HepG2 (cell line): ENCODE data around the gene CDK3. TPM values are rescaled to one million over a fixed set of nuclear protein-coding genes. Genes with fewer than 3 reads are reported as not detected.

ENCODE experiments used
- AGO2 ChIP-seq: fragments of 200-400 bp; formaldehyde crosslinking; optimal IDR thresholded peaks from 2 replicates; pipeline ENCODE3; 2017; ENCODE audit warnings: mild to moderate bottlenecking, low read depth, low read length, moderate library complexity
- E2F1 ChIP-seq: sonication (generic); formaldehyde crosslinking; IDR thresholded peaks from 2 replicates; pipeline ENCODE4 v1.5.0; 2020; ENCODE audit warnings: missing genetic modification reagents
- JUN ChIP-seq: sonication (generic); formaldehyde crosslinking; IDR thresholded peaks from 2 replicates; pipeline ENCODE4 v1.4.0; 2020; ENCODE audit warnings: mild to moderate bottlenecking, missing genetic modification reagents
- LCORL ChIP-seq, 2 experiments: fragments of 450-650 bp in 1 of 2; sonication (generic) in 1 of 2; formaldehyde crosslinking in 1 of 2; IDR thresholded peaks; 2 replicates each; pipeline versions ENCODE4 v1.5.0 to v1.6.1; 2017 to 2020; ENCODE audit warnings: antibody characterized with exemption in 1 of 2, missing genetic modification reagents in 1 of 2
- POLR2G ChIP-seq: fragments of 200-400 bp; formaldehyde crosslinking; IDR thresholded peaks from 2 replicates; pipeline ENCODE4 v1.6.1; 2018; ENCODE audit warnings: mild to moderate bottlenecking, low read depth, low read length, moderate library complexity
- SP4 ChIP-seq: sonication (generic); formaldehyde crosslinking; IDR thresholded peaks from 2 replicates; pipeline ENCODE4 v1.8.1; 2023; ENCODE audit warnings: mild to moderate bottlenecking, missing genetic modification reagents
- YEATS2 ChIP-seq: sonication (generic); formaldehyde crosslinking; IDR thresholded peaks from 2 replicates; pipeline ENCODE4 v1.4.0; 2020; ENCODE audit warnings: missing genetic modification reagents, borderline replicate concordance
- ZFP36L1 ChIP-seq: sonication (generic); formaldehyde crosslinking; IDR thresholded peaks from 2 replicates; pipeline ENCODE4 v1.8.0; 2022; ENCODE audit warnings: mild to moderate bottlenecking, missing genetic modification reagents, moderate library complexity
- ZFP82 ChIP-seq: sonication (generic); formaldehyde crosslinking; IDR thresholded peaks from 2 replicates; pipeline ENCODE4 v1.5.1; 2020; ENCODE audit warnings: mild to moderate bottlenecking, missing genetic modification reagents, borderline replicate concordance
- ZNF124 ChIP-seq: sonication (generic); formaldehyde crosslinking; IDR thresholded peaks from 2 replicates; pipeline ENCODE4 v1.4.0; 2020; ENCODE audit warnings: missing genetic modification reagents
- ZNF432 ChIP-seq: sonication (generic); formaldehyde crosslinking; IDR thresholded peaks from 2 replicates; pipeline ENCODE4 v1.5.0; 2020; ENCODE audit warnings: missing genetic modification reagents, mild to moderate bottlenecking, borderline replicate concordance
- ZNF510 ChIP-seq: sonication (generic); formaldehyde crosslinking; IDR thresholded peaks from 2 replicates; pipeline ENCODE4 v1.4.0; 2020; ENCODE audit warnings: low read depth, mild to moderate bottlenecking, missing genetic modification reagents
- ZNF75D ChIP-seq: sonication (generic); formaldehyde crosslinking; IDR thresholded peaks from 2 replicates; pipeline ENCODE4 v1.8.1; 2023; ENCODE audit warnings: missing genetic modification reagents, mild to moderate bottlenecking, borderline replicate concordance
- ZNF773 ChIP-seq: sonication (generic); formaldehyde crosslinking; IDR thresholded peaks from 2 replicates; pipeline ENCODE4 v1.4.0; 2020; ENCODE audit warnings: missing genetic modification reagents, borderline replicate concordance
- ZNF790 ChIP-seq: sonication (generic); formaldehyde crosslinking; IDR thresholded peaks from 2 replicates; pipeline ENCODE4 v1.8.0; 2022; ENCODE audit warnings: missing genetic modification reagents, mild to moderate bottlenecking, borderline replicate concordance
- polyA plus RNA-seq, 8 experiments: library from polyadenylated mRNA; depleted of rRNA in 3 of 8; stranded (reverse) in 7 of 8; unstranded in 1 of 8; fragments of >200 nt; fragmentation: Illumina TruSeq in 4 of 8; extraction: Trizol in 4 of 8; gene quantifications; 2 replicates each; pipeline versions ENCODE4 v1.2.1 to v1.2.3, GENCODE V29; 2011 to 2016; ENCODE audit warnings: low read depth in 4 of 8, missing spikeins in 1 of 8, mixed read lengths in 1 of 8; ENCODE audit not compliant: insufficient read depth in 1 of 8
- total RNA-seq, 5 experiments: library from RNA; depleted of rRNA; stranded (reverse); fragments of >200 nt; fragmentation: Illumina TruSeq; extraction: Trizol; gene quantifications; 2 replicates each; pipeline ENCODE4 v1.2.3, GENCODE V29; 2016; ENCODE audit warnings: low read depth in 1 of 5
- TF ChIP-seq, protein P1 (sequence below): sonication (generic); formaldehyde crosslinking; IDR thresholded peaks from 2 replicates; pipeline ENCODE4 v1.4.0; 2020; ENCODE audit warnings: missing genetic modification reagents, borderline replicate concordance
- TF ChIP-seq, protein P2 (sequence below): sonication (generic); formaldehyde crosslinking; conservative IDR thresholded peaks from 2 replicates; pipeline ENCODE4 v1.4.0; 2020; ENCODE audit warnings: missing genetic modification reagents
- TF ChIP-seq, protein P3 (sequence below): sonication (generic); formaldehyde crosslinking; IDR thresholded peaks from 2 replicates; pipeline ENCODE4 v1.4.0; 2020; ENCODE audit warnings: missing genetic modification reagents
- TF ChIP-seq, protein P4 (sequence below): sonication (generic); formaldehyde crosslinking; IDR thresholded peaks from 2 replicates; pipeline ENCODE4 v1.4.0; 2020; ENCODE audit warnings: missing genetic modification reagents, borderline replicate concordance

The CDK3 gene
- total and polyA plus RNA-seq, 2 of the 13 experiments (the other 11 are each of a cell fraction or from before 2014, with no cell fraction given), result 5.8 to 11.4 TPM

- TF ChIP-seq ZNF790 (CRISPR knock-in tag) (no peak), ZFP36L1 (CRISPR knock-in tag) (peak; percentile 63; the same call in 1 of the 2 replicates), ZNF510 (peak; percentile 66; the same call in 1 of the 2 replicates), YEATS2 (CRISPR knock-in tag) (peak; percentile 13; the same call in 1 of the 2 replicates), E2F1 (CRISPR knock-in tag) (no peak), LCORL (IDR thresholded peaks at IDR 0.05) (no peak), LCORL (CRISPR knock-in tag; IDR thresholded peaks at IDR 0.05) (peak; percentile 66), ZNF75D (no peak), SP4 (0 out of 2 replicates have a peak, but pooled peaks have one; percentile 53), ZNF124 (no peak), ZFP82 (CRISPR knock-in tag) (no peak), ZNF773 (no peak), JUN (CRISPR knock-in tag) (0 out of 2 replicates have a peak, but pooled peaks have one; percentile 30), AGO2 (no peak), ZNF432 (CRISPR knock-in tag) (no peak), POLR2G (no peak)
- TF ChIP-seq, protein P1, sequence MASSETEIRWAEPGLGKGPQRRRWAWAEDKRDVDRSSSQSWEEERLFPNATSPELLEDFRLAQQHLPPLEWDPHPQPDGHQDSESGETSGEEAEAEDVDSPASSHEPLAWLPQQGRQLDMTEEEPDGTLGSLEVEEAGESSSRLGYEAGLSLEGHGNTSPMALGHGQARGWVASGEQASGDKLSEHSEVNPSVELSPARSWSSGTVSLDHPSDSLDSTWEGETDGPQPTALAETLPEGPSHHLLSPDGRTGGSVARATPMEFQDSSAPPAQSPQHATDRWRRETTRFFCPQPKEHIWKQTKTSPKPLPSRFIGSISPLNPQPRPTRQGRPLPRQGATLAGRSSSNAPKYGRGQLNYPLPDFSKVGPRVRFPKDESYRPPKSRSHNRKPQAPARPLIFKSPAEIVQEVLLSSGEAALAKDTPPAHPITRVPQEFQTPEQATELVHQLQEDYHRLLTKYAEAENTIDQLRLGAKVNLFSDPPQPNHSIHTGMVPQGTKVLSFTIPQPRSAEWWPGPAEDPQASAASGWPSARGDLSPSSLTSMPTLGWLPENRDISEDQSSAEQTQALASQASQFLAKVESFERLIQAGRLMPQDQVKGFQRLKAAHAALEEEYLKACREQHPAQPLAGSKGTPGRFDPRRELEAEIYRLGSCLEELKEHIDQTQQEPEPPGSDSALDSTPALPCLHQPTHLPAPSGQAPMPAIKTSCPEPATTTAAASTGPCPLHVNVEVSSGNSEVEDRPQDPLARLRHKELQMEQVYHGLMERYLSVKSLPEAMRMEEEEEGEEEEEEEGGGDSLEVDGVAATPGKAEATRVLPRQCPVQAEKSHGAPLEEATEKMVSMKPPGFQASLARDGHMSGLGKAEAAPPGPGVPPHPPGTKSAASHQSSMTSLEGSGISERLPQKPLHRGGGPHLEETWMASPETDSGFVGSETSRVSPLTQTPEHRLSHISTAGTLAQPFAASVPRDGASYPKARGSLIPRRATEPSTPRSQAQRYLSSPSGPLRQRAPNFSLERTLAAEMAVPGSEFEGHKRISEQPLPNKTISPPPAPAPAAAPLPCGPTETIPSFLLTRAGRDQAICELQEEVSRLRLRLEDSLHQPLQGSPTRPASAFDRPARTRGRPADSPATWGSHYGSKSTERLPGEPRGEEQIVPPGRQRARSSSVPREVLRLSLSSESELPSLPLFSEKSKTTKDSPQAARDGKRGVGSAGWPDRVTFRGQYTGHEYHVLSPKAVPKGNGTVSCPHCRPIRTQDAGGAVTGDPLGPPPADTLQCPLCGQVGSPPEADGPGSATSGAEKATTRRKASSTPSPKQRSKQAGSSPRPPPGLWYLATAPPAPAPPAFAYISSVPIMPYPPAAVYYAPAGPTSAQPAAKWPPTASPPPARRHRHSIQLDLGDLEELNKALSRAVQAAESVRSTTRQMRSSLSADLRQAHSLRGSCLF (CRISPR knock-in tag), result peak; percentile 29; the same call in 1 of the 2 replicates
- TF ChIP-seq, protein P2, sequence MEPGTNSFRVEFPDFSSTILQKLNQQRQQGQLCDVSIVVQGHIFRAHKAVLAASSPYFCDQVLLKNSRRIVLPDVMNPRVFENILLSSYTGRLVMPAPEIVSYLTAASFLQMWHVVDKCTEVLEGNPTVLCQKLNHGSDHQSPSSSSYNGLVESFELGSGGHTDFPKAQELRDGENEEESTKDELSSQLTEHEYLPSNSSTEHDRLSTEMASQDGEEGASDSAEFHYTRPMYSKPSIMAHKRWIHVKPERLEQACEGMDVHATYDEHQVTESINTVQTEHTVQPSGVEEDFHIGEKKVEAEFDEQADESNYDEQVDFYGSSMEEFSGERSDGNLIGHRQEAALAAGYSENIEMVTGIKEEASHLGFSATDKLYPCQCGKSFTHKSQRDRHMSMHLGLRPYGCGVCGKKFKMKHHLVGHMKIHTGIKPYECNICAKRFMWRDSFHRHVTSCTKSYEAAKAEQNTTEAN, result 0 out of 2 replicates have a peak, but pooled peaks have one; percentile 22
- TF ChIP-seq, protein P3, sequence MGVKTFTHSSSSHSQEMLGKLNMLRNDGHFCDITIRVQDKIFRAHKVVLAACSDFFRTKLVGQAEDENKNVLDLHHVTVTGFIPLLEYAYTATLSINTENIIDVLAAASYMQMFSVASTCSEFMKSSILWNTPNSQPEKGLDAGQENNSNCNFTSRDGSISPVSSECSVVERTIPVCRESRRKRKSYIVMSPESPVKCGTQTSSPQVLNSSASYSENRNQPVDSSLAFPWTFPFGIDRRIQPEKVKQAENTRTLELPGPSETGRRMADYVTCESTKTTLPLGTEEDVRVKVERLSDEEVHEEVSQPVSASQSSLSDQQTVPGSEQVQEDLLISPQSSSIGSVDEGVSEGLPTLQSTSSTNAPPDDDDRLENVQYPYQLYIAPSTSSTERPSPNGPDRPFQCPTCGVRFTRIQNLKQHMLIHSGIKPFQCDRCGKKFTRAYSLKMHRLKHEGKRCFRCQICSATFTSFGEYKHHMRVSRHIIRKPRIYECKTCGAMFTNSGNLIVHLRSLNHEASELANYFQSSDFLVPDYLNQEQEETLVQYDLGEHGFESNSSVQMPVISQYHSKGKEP, result no peak
- TF ChIP-seq, protein P4, sequence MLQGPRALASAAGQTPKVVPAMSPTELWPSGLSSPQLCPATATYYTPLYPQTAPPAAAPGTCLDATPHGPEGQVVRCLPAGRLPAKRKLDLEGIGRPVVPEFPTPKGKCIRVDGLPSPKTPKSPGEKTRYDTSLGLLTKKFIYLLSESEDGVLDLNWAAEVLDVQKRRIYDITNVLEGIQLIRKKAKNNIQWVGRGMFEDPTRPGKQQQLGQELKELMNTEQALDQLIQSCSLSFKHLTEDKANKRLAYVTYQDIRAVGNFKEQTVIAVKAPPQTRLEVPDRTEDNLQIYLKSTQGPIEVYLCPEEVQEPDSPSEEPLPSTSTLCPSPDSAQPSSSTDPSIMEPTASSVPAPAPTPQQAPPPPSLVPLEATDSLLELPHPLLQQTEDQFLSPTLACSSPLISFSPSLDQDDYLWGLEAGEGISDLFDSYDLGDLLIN (CRISPR knock-in tag), result no peak
Observed at GRCh38 chr17:75998327-75998795, 2.3 kb upstream of the CDK3 start (continued).
